NCI-H2227 treated with DMSO at 0.1 percent for 48 hours (cell line): Measurements from ENCODE around the gene CSTPP1.
"Not testable (repeated sequence)": the region's sequence is repeated elsewhere in the genome, so short reads cannot be mapped to it uniquely, and the experiment has no call there.

ENCODE experiments used
- DNase-seq: peaks from one replicate; lab custom pipeline; 2025; lab: John Stamatoyannopoulos, UW

The CSTPP1 gene

GRCh38 chr11:47050284-47050683, 113.7 kb downstream of the CSTPP1 start:
- no peak for DNase-seq

GRCh38 chr11:47051217-47051616, 114.7 kb downstream of the CSTPP1 start:
- DNase-seq: no peak

- DNase-seq: no peak
Measured at GRCh38 chr11:47052165-47052564, 115.6 kb downstream of the CSTPP1 start.

GRCh38 chr11:47052576-47052975, 116.0 kb downstream of the CSTPP1 start:
- DNase-seq: no peak

GRCh38 chr11:47055534-47055933, 119.0 kb downstream of the CSTPP1 start:
- DNase-seq: no peak

- DNase-seq: no peak
Measured at GRCh38 chr11:47056261-47056915, 119.8 kb downstream of the CSTPP1 start.

GRCh38 chr11:47057365-47057764, 120.8 kb downstream of the CSTPP1 start:
- DNase-seq: no peak

- no peak for DNase-seq
Measured at GRCh38 chr11:47060807-47061206, 124.2 kb downstream of the CSTPP1 start.

GRCh38 chr11:47061429-47062178, 125.0 kb downstream of the CSTPP1 start:
- DNase-seq: peak; percentile 4

- DNase-seq: no peak
Measured at GRCh38 chr11:47062736-47063135, 126.2 kb downstream of the CSTPP1 start.

GRCh38 chr11:47067401-47067800, 130.8 kb downstream of the CSTPP1 start:
- DNase-seq: no peak

GRCh38 chr11:47070769-47071168, 134.2 kb downstream of the CSTPP1 start:
- no peak for DNase-seq

- no peak for DNase-seq
Measured at GRCh38 chr11:47071341-47071740, 134.8 kb downstream of the CSTPP1 start.

- no peak for DNase-seq
Measured at GRCh38 chr11:47071791-47072261, 135.3 kb downstream of the CSTPP1 start.

- no peak for DNase-seq
Measured at GRCh38 chr11:47078751-47079521, 142.4 kb downstream of the CSTPP1 start.

GRCh38 chr11:47080775-47081174, 144.2 kb downstream of the CSTPP1 start:
- DNase-seq: not testable (repeated sequence)

- DNase-seq: no peak
Measured at GRCh38 chr11:47083913-47084312, 147.4 kb downstream of the CSTPP1 start.

GRCh38 chr11:47087801-47088200, 151.2 kb downstream of the CSTPP1 start:
- no peak for DNase-seq

GRCh38 chr11:47093541-47093940, 157.0 kb downstream of the CSTPP1 start:
- no peak for DNase-seq

GRCh38 chr11:47096871-47097270, 160.3 kb downstream of the CSTPP1 start:
- not testable (repeated sequence) for DNase-seq

- not testable (repeated sequence) for DNase-seq
Measured at GRCh38 chr11:47098223-47098622, 161.7 kb downstream of the CSTPP1 start.

GRCh38 chr11:47099214-47099917, 162.8 kb downstream of the CSTPP1 start:
- no peak for DNase-seq
